ENCODE measurements around the gene STK32B. TPM values are rescaled to one million over a fixed set of nuclear protein-coding genes. Genes with fewer than 3 reads are reported as not detected.

The STK32B gene
- total RNA-seq, 1 donor from 2014 or later = 2.5 TPM

GRCh38 chr4:5029447-5029846 lies 21.8 kb upstream of the STK32B start:
- Mint-ChIP-seq H3K27me3 (ENCODE audit: unreplicated experiment) (peaks cover 3% of the 10 kb centered on the region), H3K36me3 (ENCODE audit: unreplicated experiment) (no peaks in the 10 kb centered on the region), H3K4me1 (ENCODE audit: low read depth, unreplicated experiment) (peaks cover 6% of the 10 kb centered on the region), H3K27ac (ENCODE audit: unreplicated experiment) (no peak overlapping the region), H3K4me3 (ENCODE audit: unreplicated experiment) (no peak overlapping the region), H3K9me3 (ENCODE audit: unreplicated experiment) (peaks cover 2% of the 10 kb centered on the region)
- TF ChIP-seq CTCF (IDR thresholded peaks at IDR 0.05; ENCODE audit: partially characterized antibody, unreplicated experiment) = no peak
- no peak for DNase-seq

- Mint-ChIP-seq H3K4me1 (ENCODE audit: low read depth, unreplicated experiment) (peaks cover 7% of the 10 kb centered on the region), H3K36me3 (ENCODE audit: unreplicated experiment) (no peaks in the 10 kb centered on the region), H3K4me3 (ENCODE audit: unreplicated experiment) (no peak overlapping the region), H3K27ac (ENCODE audit: unreplicated experiment) (no peak overlapping the region), H3K27me3 (ENCODE audit: unreplicated experiment) (peaks cover 4% of the 10 kb centered on the region), H3K9me3 (ENCODE audit: unreplicated experiment) (peaks cover 2% of the 10 kb centered on the region)
- no peak for DNase-seq
- no peak for TF ChIP-seq CTCF (IDR thresholded peaks at IDR 0.05; ENCODE audit: partially characterized antibody, unreplicated experiment)
These were observed 21.1 kb upstream of the STK32B start for GRCh38 chr4:5030221-5030620.

- peaks cover 4% of the 10 kb centered on the region for H3K27me3 Mint-ChIP-seq (ENCODE audit: unreplicated experiment)
- TF ChIP-seq CTCF (IDR thresholded peaks at IDR 0.05; ENCODE audit: partially characterized antibody, unreplicated experiment) = no peak
- H3K4me3 Mint-ChIP-seq (ENCODE audit: unreplicated experiment) = no peak overlapping the region
These were observed 20.4 kb upstream of the STK32B start for GRCh38 chr4:5030927-5031326.

GRCh38 chr4:5032813-5033212 lies 18.5 kb upstream of the STK32B start:
- TF ChIP-seq CTCF (IDR thresholded peaks at IDR 0.05; ENCODE audit: partially characterized antibody, unreplicated experiment) = no peak
- Mint-ChIP-seq H3K27me3 (ENCODE audit: unreplicated experiment) (peaks cover 4% of the 10 kb centered on the region), H3K4me1 (ENCODE audit: low read depth, unreplicated experiment) (peaks cover 8% of the 10 kb centered on the region), H3K4me3 (ENCODE audit: unreplicated experiment) (no peak overlapping the region), H3K36me3 (ENCODE audit: unreplicated experiment) (no peaks in the 10 kb centered on the region), H3K9me3 (ENCODE audit: unreplicated experiment) (peaks cover 2% of the 10 kb centered on the region), H3K27ac (ENCODE audit: unreplicated experiment) (no peak overlapping the region)
- DNase-seq = no peak

More at GRCh38 chr4:5030927-5031326, 20.4 kb upstream of the STK32B start:
- Mint-ChIP-seq H3K9me3 (ENCODE audit: unreplicated experiment) (peaks cover 2% of the 10 kb centered on the region), H3K4me1 (ENCODE audit: low read depth, unreplicated experiment) (peaks cover 8% of the 10 kb centered on the region), H3K36me3 (ENCODE audit: unreplicated experiment) (no peaks in the 10 kb centered on the region), H3K27ac (ENCODE audit: unreplicated experiment) (no peak overlapping the region)
- DNase-seq = no peak

- no peak for TF ChIP-seq CTCF (IDR thresholded peaks at IDR 0.05; ENCODE audit: partially characterized antibody, unreplicated experiment)
- H3K4me3 Mint-ChIP-seq (ENCODE audit: unreplicated experiment) = no peak overlapping the region
- DNase-seq = no peak
- no peaks in the 10 kb centered on the region for H3K36me3 Mint-ChIP-seq (ENCODE audit: unreplicated experiment)
- no peak overlapping the region for H3K27ac Mint-ChIP-seq (ENCODE audit: unreplicated experiment)
- peaks cover 2% of the 10 kb centered on the region for H3K9me3 Mint-ChIP-seq (ENCODE audit: unreplicated experiment)
- peaks cover 4% of the 10 kb centered on the region for H3K27me3 Mint-ChIP-seq (ENCODE audit: unreplicated experiment)
- peaks cover 8% of the 10 kb centered on the region for H3K4me1 Mint-ChIP-seq (ENCODE audit: low read depth, unreplicated experiment)
These were observed 17.9 kb upstream of the STK32B start for GRCh38 chr4:5033281-5033841.

Measured in glutamatergic neuron (in vitro differentiated cells).